MM.1S (cell line): ENCODE results near the gene KCNK5.

Experiments
- EZH2 ChIP-seq: fragments of 300-600 bp; sonication (generic); optimal IDR thresholded peaks from 2 replicates; pipeline ENCODE3; 2017; ENCODE audit warnings: low read depth, mild to moderate bottlenecking, antibody characterized with exemption, low read length, mixed read lengths
- EZH2phosphoT487 ChIP-seq: fragments of 300-600 bp; sonication (generic); IDR thresholded peaks from 2 replicates; pipeline ENCODE4 v1.6.1; 2018; ENCODE audit warnings: antibody characterized with exemption, low read length
- TF ChIP-seq, protein P1 (sequence below): fragments of 300-600 bp; sonication (generic); IDR thresholded peaks from 2 replicates; pipeline ENCODE4 v1.5.1; 2016; ENCODE audit warnings: antibody characterized with exemption, low read length, mixed read lengths

DNA sequence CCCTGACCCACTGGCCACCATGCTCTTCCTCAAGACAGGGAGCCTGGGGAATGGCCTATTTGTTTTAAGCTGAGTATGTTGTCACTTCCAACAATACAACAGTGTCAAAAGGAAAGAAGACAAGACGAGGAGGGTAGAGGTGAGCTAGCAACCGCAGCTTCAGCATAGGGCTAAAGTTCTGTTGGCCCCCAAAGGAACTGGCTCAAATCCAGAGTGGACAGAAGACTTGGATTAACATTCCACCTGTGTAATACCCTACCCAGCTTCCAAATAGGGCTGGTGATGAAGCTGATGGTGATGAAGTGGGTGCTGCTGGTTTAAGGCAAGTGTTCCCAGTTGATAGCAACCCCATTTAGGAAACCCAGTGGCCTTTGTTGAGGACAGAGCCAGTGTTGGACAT is 31.7 kb upstream of the KCNK5 start:
- TF ChIP-seq EZH2phosphoT487 (no peak), EZH2 (no peak)
- TF ChIP-seq, protein P1, sequence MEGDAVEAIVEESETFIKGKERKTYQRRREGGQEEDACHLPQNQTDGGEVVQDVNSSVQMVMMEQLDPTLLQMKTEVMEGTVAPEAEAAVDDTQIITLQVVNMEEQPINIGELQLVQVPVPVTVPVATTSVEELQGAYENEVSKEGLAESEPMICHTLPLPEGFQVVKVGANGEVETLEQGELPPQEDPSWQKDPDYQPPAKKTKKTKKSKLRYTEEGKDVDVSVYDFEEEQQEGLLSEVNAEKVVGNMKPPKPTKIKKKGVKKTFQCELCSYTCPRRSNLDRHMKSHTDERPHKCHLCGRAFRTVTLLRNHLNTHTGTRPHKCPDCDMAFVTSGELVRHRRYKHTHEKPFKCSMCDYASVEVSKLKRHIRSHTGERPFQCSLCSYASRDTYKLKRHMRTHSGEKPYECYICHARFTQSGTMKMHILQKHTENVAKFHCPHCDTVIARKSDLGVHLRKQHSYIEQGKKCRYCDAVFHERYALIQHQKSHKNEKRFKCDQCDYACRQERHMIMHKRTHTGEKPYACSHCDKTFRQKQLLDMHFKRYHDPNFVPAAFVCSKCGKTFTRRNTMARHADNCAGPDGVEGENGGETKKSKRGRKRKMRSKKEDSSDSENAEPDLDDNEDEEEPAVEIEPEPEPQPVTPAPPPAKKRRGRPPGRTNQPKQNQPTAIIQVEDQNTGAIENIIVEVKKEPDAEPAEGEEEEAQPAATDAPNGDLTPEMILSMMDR, result no peak
